ENCODE results near the gene KCNJ15. TPM values are rescaled to one million over a fixed set of nuclear protein-coding genes. Genes with fewer than 3 reads are reported as not detected.

KCNJ15 gene
- total RNA-seq, 1 experiment from 2014 or later = not detected

- no peak overlapping the region for H3K9ac ChIP-seq (ENCODE audit: low read length)
- ATAC-seq (no peak), DNase-seq (ENCODE audit: low read depth, low spot score) (no peak)
- H2AFZ ChIP-seq (ENCODE audit: low read depth, low read length, poor library complexity, severe bottlenecking) = no peak overlapping the region
- H3K79me2 ChIP-seq (ENCODE audit: insufficient read depth, low read length) = no peaks in the 10 kb centered on the region
- H3K9me3 ChIP-seq (ENCODE audit: control insufficient read depth in 1 of 2, insufficient read depth in 1 of 2, low read depth in 1 of 2, low read length in 2 of 2) = no peaks in the 10 kb centered on the region
- H4K20me1 ChIP-seq (ENCODE audit: insufficient read depth) = no peaks in the 10 kb centered on the region
- no peaks in the 10 kb centered on the region for H3K27me3 ChIP-seq (ENCODE audit: insufficient read depth, low read length)
- CTCF ChIA-PET = interaction anchor here (1.3 to 1.5 kb wide), 2 partner anchors 135 to 194 kb away, joined by 3 read pairs; no protein-coding TSS in a partner anchor
- BruUV-seq (replicated peaks) = no TSS peak
- H3K36me3 ChIP-seq (ENCODE audit: control insufficient read depth in 1 of 2, insufficient read depth in 2 of 2, low read length in 2 of 2) = no peaks in the 10 kb centered on the region
- no peaks in the 10 kb centered on the region; a peak in 1 of 4 replicates for H3K4me1 ChIP-seq (ENCODE audit: control insufficient read depth in 1 of 2, insufficient read depth in 2 of 2, low read length in 2 of 2)
- no peak overlapping the region for H3K4me3 ChIP-seq (replicated peaks in 1 of 2; ENCODE audit: low read depth in 1 of 2, low read length in 2 of 2)
- H3K4me2 ChIP-seq (ENCODE audit: low read length) = no peak overlapping the region
- POLR2A ChIA-PET = no interaction called here
- no peak overlapping the region for H3K27ac ChIP-seq (ENCODE audit: low read depth, low read length)
- TF ChIP-seq SRF (IDR thresholded peaks at IDR 0.05; ENCODE audit: low read depth) = no peak
- TF ChIP-seq EGR1 (IDR thresholded peaks at IDR 0.05; ENCODE audit: low read depth) = no peak
- no peak for TF ChIP-seq TCF7L2 (IDR thresholded peaks at IDR 0.05; ENCODE audit: borderline replicate concordance, extremely low read depth, insufficient read depth, insufficient read length)
- TF ChIP-seq JUND (IDR thresholded peaks at IDR 0.05) = no peak
- no peak for TF ChIP-seq EZH2phosphoT487 (IDR thresholded peaks at IDR 0.05; ENCODE audit: borderline replicate concordance)
- TF ChIP-seq ZNF274 (IDR thresholded peaks at IDR 0.05; ENCODE audit: low read depth, low read length) = no peak
- no peak for TF ChIP-seq ATF3 (IDR thresholded peaks at IDR 0.05)
- no peak for TF ChIP-seq YY1 (IDR thresholded peaks at IDR 0.05; ENCODE audit: extremely low read depth, insufficient replicate concordance, low read depth, low read length)
- TF ChIP-seq ZBTB33 (IDR thresholded peaks at IDR 0.05; ENCODE audit: extremely low read depth, insufficient replicate concordance, low read length) = no peak
- no peak for TF ChIP-seq ELF1 (IDR thresholded peaks at IDR 0.05; ENCODE audit: borderline replicate concordance, low read depth)
- TF ChIP-seq SIN3A (IDR thresholded peaks at IDR 0.05; ENCODE audit: low read depth) = no peak
- no peak for TF ChIP-seq RAD21 (IDR thresholded peaks at IDR 0.05; ENCODE audit: low read depth)
- no peak for TF ChIP-seq SP1 (IDR thresholded peaks at IDR 0.05; ENCODE audit: low read depth)
- TF ChIP-seq MAX (IDR thresholded peaks at IDR 0.05) = no peak
- H3K9me2 ChIP-seq (ENCODE audit: insufficient read depth) = no peaks in the 10 kb centered on the region
- RAD21 ChIA-PET (ENCODE audit: low non-redundant PET in 1 of 2, low total read pairs in 2 of 2, uncharacterized antibody in 2 of 2, unreplicated experiment in 2 of 2) = no interaction called here
- intact Hi-C loops (cut with micrococcal nuclease) = no loop called here
Observed at GRCh38 chr21:38354231-38354630, 97.4 kb downstream of the KCNJ15 start.

Data from HCT116 (cell line).